ENCODE results near the gene GNG7.
"Not testable (repeated sequence)": the region's sequence is repeated elsewhere in the genome, so short reads cannot be mapped to it uniquely, and the experiment has no call there.

Gene GNG7

GRCh38 chr19:2600914-2601870 is 101.3 kb downstream of the GNG7 start:
- DNase-seq (ENCODE audit: low spot score): no peak

GRCh38 chr19:2594319-2594718 is 108.2 kb downstream of the GNG7 start:
- no peak for DNase-seq (ENCODE audit: low spot score)

GRCh38 chr19:2592824-2593223 is 109.7 kb downstream of the GNG7 start:
- no peak for DNase-seq (ENCODE audit: low spot score)

GRCh38 chr19:2591537-2592291 is 110.8 kb downstream of the GNG7 start:
- no peak for DNase-seq (ENCODE audit: low spot score)

- DNase-seq (ENCODE audit: low spot score): no peak
These were observed 111.7 kb downstream of the GNG7 start for GRCh38 chr19:2590630-2591399.

GRCh38 chr19:2589441-2589840 is 113.1 kb downstream of the GNG7 start:
- DNase-seq (ENCODE audit: low spot score): no peak

- DNase-seq (ENCODE audit: low spot score): no peak
These were observed 114.3 kb downstream of the GNG7 start for GRCh38 chr19:2588081-2588777.

- no peak for DNase-seq (ENCODE audit: low spot score)
These were observed 115.3 kb downstream of the GNG7 start for GRCh38 chr19:2587001-2587719.

- no peak for DNase-seq (ENCODE audit: low spot score)
These were observed 116.3 kb downstream of the GNG7 start for GRCh38 chr19:2586196-2586595.

- no peak for DNase-seq (ENCODE audit: low spot score)
These were observed 118.5 kb downstream of the GNG7 start for GRCh38 chr19:2584002-2584401.

- DNase-seq (ENCODE audit: low spot score): no peak
These were observed 119.2 kb downstream of the GNG7 start for GRCh38 chr19:2582984-2583956.

- DNase-seq (ENCODE audit: low spot score): not testable (repeated sequence)
These were observed 122.1 kb downstream of the GNG7 start for GRCh38 chr19:2580396-2580795.

GRCh38 chr19:2579678-2580280 is 122.7 kb downstream of the GNG7 start:
- DNase-seq (ENCODE audit: low spot score): no peak

- peak; percentile 93 for DNase-seq (ENCODE audit: low spot score)
These were observed 123.4 kb downstream of the GNG7 start for GRCh38 chr19:2578901-2579677.

GRCh38 chr19:2578391-2578890 is 124.1 kb downstream of the GNG7 start:
- no peak for DNase-seq (ENCODE audit: low spot score)

GRCh38 chr19:2577722-2578335 is 124.7 kb downstream of the GNG7 start:
- DNase-seq (ENCODE audit: low spot score): no peak

- no peak for DNase-seq (ENCODE audit: low spot score)
These were observed 126.6 kb downstream of the GNG7 start for GRCh38 chr19:2575734-2576481.

Data from ecto neural progenitor cell (in vitro differentiated cells).